Activated T-cell treated with anti-CD3 and anti-CD28 coated beads for 4 hours (primary cell): ENCODE measurements around the gene RND1.
"Not testable (repeated sequence)": the region's sequence is repeated elsewhere in the genome, so short reads cannot be mapped to it uniquely, and the experiment has no call there.

Experiments
- DNase-seq: peaks from one replicate; pipeline ENCODE4 v3.0.0-alpha.2; 2020

The RND1 gene

GRCh38 chr12:48865281-48866051 is at the start of gene RND1:
Gene RND1, minus strand, starts transcription at chr12:48865870. Its CDS starts 103 bp downstream, at chr12:48865767.
- peak; percentile 62 for DNase-seq

- no peak for DNase-seq
Measured at GRCh38 chr12:48910196-48910595, 44.5 kb upstream of the RND1 start.

GRCh38 chr12:48909698-48910097 is 44.0 kb upstream of the RND1 start:
- not testable (repeated sequence) for DNase-seq

- DNase-seq = no peak
Measured at GRCh38 chr12:48907245-48907644, 41.6 kb upstream of the RND1 start.

GRCh38 chr12:48903982-48904411 is 38.3 kb upstream of the RND1 start:
- peak; percentile 82 for DNase-seq

GRCh38 chr12:48903363-48903981 is 37.8 kb upstream of the RND1 start:
- no peak for DNase-seq

GRCh38 chr12:48901278-48901677 is 35.6 kb upstream of the RND1 start:
- DNase-seq = no peak

- no peak for DNase-seq
Measured at GRCh38 chr12:48899651-48900050, 34.0 kb upstream of the RND1 start.

GRCh38 chr12:48894271-48894670 is 28.6 kb upstream of the RND1 start:
- no peak for DNase-seq

- DNase-seq = peak; percentile 63
Measured at GRCh38 chr12:48890657-48891418, 25.2 kb upstream of the RND1 start.

- DNase-seq = no peak
Measured at GRCh38 chr12:48889679-48890078, 24.0 kb upstream of the RND1 start.

GRCh38 chr12:48883305-48884161 is 17.9 kb upstream of the RND1 start:
- no peak for DNase-seq

- no peak for DNase-seq
Measured at GRCh38 chr12:48882972-48883304, 17.3 kb upstream of the RND1 start.

GRCh38 chr12:48882315-48882687 is 16.6 kb upstream of the RND1 start:
- no peak for DNase-seq

GRCh38 chr12:48881686-48882314 is 16.1 kb upstream of the RND1 start:
- DNase-seq = no peak

GRCh38 chr12:48880647-48881046 is 15.0 kb upstream of the RND1 start:
- no peak for DNase-seq

GRCh38 chr12:48878548-48878947 is 12.9 kb upstream of the RND1 start:
- DNase-seq = no peak

- no peak for DNase-seq
Measured at GRCh38 chr12:48875944-48876515, 10.4 kb upstream of the RND1 start.

GRCh38 chr12:48873534-48873933 is 7.9 kb upstream of the RND1 start:
- not testable (repeated sequence) for DNase-seq

GRCh38 chr12:48873096-48873495 is 7.4 kb upstream of the RND1 start:
- no peak for DNase-seq

- DNase-seq = no peak
Measured at GRCh38 chr12:48869191-48869590, 3.5 kb upstream of the RND1 start.

- DNase-seq = no peak
Measured at GRCh38 chr12:48868451-48868850, 2.8 kb upstream of the RND1 start.
